NT2/D1 (cell line): Measurements from ENCODE around the gene CIITA.

Experiments
- SUZ12 ChIP-seq: IDR thresholded peaks from 2 replicates; pipeline ENCODE4 v1.6.1; 2011; ENCODE audit not compliant: insufficient read length, insufficient read depth; ENCODE audit errors: extremely low read depth
- YY1 ChIP-seq: IDR thresholded peaks from 2 replicates; pipeline ENCODE4 v1.6.1; 2011; ENCODE audit not compliant: insufficient read length, insufficient read depth
- ZNF274 ChIP-seq: IDR thresholded peaks from 2 replicates; pipeline ENCODE4 v1.6.1; 2011; ENCODE audit warnings: mild to moderate bottlenecking, low read depth, low read length

DNA sequence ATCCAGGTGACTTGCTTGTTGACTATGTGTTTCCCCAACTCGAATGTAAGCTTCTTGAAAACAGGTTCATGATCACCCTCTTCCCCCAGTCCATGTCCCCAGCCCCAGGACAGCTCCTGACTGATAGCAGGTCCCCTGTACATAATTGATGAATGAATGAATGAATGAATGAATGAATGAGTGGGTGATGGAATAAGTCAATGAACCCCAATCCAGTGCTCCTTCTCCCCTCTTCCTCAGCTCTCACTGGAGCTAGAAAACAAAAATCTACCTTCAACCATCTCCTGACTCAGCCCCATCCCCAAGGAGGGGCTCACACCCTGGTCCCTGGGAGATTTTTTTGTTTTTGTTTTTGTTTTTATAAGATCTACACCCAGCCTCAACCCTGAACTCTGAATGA is 42.2 kb upstream of the CIITA start:
- TF ChIP-seq YY1: no peak
- no peak for TF ChIP-seq SUZ12
- TF ChIP-seq ZNF274: no peak
